ENCODE measurements around the gene GRIK4.
"Not testable (repeated sequence)": the region's sequence is repeated elsewhere in the genome, so short reads cannot be mapped to it uniquely, and the experiment has no call there.

The GRIK4 gene

DNA sequence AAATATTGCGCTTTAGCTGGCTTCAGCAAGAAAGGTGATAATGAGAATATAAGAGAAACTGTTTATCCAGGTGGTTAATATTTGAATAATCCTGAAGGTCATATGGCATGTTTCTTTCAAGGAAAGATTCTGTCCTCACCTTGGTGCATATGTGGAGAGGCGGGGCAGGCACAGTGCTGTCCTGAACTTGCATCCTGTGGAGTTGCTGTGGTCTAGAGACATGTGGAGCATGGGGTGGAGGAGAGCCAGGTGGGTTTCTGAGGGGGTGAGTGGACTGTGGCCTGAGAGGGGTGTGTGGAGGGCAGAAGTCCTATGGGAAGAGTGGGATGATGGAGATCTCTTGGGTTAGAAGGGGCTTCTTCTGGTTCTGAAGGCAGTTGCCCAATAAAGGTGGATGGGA, 65.5 kb downstream of the GRIK4 start:
- no peak for DNase-seq

DNA sequence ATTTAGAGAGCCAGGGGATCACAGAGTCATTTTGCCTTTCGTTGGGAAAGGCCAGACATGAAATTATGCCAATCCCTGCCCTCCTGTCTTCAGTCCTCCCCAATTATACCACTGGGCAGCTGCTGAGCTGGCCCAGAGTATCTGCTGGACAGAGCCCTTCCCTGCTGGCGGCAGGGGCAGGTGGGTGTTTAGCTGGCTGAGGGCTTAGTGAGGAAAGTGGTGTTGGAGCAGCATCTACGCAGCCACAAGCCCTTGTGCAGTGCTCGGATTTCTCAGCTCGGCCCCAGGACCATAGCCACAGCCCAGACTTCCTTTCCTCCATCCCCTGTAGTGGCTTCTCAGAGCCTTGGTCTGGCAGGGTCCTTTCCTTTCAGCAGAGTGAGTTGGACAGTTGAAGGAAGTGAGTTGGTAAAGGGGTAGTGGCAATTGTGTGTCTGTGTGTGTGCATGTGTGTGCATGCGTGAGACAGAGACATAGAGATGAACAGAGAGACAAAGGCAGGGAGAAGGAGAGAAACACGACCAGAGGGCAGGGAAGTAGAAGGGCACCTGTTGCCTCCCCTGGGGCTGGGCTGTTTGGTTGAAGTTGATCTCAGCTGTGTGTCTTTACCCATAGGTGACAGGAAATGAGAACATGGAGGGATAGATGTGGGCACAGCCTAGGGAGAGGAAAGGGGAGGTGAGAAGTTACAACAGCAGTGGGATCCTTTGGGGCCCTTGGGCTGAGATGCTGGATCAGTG, 66.2 kb downstream of the GRIK4 start:
- no peak for DNase-seq

DNA sequence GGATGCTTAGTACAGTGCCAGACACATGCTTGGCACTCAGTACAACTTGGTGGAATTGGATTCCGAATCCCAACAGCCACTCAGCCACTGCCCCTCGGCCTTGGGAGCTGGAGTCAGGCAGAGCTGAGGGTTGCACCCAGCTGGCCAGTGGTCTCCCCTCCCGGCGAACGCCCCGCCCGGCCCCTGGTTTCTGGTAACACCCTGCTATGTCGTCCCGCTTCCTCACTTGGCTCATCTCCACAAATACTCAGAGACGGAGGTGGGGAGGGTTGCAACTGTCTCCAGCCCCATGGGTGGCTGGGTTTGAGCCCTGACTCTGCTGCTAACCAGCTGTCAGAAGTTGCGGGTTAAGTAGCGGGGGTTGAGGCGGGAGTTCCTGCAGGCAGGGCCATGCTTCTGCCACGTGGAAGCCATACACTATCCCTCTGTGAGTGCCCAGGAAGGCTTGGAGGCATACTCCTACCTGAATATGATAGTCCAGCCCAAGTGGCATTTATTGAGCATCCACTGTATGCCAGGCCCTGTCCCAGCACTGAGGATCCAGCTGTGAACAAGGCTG, 67.1 kb downstream of the GRIK4 start:
- no peak for DNase-seq

DNA sequence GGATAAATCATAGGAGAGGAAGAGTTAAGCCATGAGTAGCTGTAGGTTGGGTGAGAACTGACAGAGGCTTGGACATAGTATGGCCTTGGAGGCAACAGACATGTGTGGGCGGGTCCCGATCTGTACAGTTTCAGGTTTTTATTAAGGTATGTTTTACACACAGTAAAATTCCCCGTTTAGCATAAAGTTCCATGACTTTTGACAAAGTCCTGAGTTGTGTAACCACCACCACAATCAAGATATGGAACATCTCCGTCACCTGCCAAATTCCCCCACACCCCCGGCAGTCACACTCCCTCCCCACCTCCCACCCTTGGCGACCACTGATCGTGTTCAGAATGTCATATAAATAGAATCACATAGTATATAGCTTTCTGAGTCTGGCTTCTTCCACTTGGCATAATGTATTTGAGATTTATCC, 68.1 kb downstream of the GRIK4 start:
- peak in 1 of 2 experiments; percentile 13 for DNase-seq

DNA sequence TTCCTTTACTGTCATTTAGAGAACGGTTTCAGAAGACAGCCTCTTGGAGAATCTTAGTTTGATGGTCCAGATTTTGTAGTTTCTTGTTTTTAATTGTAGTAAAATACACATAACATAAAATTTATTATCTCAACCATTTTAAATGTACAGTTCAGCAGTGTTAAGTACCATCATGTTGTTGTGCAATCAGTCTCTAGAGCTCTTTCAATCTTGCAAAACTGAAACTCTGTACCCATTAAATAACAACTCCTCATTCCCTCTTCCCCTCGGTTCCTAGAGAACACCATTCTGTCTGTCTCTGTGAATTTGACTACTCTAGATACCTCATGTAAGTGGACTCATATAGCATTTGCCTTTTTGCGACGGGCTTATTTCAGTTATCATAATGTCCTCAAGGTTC, 69.8 kb downstream of the GRIK4 start:
- DNase-seq = no peak

DNA sequence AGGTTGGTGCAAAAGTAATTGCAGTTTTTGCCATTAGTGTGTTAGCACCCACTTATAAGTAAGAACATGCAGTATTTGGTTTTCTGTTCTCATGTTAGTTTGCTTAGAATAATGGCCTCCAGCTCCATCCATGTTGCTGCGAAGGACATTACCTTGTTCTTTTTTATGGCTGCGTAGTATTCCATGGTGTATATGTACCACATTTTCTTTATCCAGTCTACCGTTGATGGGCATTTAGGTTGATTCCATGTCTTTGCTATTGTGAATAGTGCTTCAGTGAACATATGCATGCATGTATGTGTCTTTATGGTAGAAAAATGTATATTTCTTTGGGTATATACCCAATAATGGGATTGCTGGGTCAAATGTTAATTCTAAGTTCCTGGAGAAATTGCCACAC, 71.0 kb downstream of the GRIK4 start:
- DNase-seq = not testable (repeated sequence)

DNA sequence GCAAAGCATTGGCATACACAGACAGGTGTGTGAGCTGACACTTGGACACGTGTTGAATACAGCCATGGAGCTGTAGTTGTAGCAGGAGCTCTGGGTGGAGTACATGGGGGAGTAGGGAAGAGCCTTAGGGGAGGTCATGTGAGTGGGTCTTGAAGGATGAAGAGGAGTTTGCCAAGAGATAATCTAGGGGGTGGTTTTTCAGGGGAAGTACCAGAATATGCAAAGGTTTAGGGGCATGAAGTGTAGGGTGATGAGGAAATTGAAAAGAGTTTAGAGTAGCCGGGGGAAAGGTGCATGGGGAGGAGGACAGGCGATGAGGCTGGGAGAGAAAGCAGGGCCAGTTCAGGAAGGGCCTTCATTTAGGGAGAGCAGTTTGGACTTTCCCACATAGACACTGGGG, 74.5 kb downstream of the GRIK4 start:
- DNase-seq = no peak

DNA sequence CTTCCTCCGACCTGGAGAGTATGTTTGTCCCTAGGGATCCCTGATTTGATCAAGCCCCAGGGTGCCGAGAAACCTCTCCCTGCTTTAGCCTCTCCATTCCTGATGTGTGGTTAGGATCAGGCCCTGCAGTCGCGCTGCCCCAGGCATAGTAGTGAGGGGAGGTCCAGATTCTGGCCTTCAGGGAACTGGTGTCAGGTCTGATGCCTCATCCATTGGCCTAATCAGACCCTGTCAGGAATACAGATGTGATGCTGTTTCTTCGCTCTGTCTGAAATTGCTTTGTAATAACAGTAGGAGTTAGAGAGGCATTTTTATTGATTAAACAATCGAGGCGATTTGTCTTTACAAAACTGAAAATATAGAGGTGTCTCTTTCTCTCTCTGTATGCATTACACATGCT, 75.2 kb downstream of the GRIK4 start:
- DNase-seq = no peak

DNA sequence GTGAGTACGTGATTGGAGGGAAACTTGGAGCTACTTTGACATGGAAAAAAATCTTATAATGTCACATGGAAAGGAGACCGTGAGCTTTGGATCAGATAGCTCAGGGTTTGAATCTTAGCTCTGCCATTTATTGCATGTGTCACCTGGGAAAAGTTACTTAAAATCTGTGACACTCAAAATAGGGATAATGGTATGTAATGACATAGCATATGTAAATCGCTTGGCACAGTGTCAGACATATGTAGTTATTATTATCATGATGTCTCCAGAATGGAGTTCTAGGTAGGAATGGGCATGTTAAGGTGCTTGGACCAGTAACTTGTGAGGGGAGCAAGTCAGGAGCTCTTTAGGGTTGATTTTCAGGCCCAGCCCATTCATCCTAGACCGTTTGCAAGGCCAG, 75.8 kb downstream of the GRIK4 start:
- no peak for DNase-seq

DNA sequence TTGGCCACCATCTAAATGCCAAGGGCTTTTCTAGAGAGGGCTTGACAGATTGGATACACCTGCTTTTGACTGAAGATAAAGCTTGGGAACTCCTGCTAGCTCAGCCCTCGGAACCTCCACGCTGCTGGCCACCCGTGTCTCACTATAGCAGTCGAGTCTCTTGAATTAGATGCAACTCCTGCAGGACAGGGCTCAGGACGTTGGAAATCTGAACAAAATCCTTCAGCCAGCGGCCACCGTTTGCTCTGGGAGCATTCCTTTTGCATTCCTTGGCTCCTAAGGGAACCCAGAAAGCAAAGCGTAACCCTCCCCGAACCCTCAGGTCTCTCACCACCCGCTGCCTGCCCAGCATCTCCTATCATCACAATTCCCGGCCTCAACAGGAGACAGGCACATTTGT, 77.8 kb downstream of the GRIK4 start:
- DNase-seq = no peak

DNA sequence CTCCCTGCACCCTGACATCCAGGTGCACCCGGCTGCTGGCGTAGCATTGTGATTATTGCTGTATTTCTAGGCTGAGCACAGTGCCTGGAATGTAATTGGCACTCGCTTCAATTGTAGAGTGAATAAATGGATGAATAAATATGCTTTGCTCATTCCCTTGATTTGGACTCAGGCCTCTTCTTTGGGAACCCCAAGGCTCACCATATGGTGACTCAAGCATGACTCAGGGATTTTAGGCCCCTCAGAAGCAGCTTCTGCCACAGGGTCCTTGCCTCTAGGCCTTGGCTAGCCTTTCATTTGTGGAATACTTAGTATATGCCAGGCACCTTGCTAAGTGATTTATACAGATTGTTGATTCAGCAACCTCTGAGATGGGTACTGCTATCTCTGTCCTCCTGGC, 78.9 kb downstream of the GRIK4 start:
- DNase-seq = no peak

DNA sequence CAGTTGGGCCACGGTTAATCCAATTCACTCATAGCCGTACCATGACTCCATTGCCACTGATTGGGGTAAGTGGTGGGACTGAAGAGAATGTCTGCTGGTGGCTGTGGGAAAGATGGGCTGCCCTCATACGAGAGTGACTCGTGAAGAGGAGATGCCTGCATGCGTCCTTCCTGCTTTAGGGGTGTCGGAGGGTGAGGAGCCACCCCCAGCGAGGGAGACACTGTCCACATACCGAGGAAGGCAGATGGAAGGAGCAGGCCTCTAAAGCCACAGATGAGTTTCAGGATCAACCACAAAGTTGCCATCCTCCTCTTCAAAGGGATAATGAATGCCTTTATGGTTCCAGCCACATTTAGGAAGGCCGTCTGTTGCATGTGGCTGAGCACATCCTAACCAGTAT, 83.2 kb downstream of the GRIK4 start:
- DNase-seq = no peak

DNA sequence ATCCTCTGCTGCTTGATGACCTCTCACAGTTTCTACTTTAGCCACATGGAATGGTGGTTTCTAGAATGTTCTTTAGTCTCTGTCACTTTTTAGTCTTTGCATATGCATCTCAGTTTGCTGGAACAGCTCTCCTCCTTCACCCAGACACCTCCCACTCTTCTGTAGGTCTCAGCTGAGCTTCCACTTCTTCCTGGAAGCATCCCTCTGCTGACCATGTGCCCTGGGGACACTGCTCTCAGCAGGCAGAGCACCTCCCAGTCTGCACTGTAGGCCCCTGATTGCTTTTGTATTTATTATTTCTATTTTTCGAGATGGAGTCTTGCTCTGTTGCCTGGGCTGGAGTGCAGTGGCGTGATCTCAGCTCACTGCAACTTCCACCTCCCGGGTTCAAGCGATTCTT, 84.0 kb downstream of the GRIK4 start:
- no peak for DNase-seq

DNA sequence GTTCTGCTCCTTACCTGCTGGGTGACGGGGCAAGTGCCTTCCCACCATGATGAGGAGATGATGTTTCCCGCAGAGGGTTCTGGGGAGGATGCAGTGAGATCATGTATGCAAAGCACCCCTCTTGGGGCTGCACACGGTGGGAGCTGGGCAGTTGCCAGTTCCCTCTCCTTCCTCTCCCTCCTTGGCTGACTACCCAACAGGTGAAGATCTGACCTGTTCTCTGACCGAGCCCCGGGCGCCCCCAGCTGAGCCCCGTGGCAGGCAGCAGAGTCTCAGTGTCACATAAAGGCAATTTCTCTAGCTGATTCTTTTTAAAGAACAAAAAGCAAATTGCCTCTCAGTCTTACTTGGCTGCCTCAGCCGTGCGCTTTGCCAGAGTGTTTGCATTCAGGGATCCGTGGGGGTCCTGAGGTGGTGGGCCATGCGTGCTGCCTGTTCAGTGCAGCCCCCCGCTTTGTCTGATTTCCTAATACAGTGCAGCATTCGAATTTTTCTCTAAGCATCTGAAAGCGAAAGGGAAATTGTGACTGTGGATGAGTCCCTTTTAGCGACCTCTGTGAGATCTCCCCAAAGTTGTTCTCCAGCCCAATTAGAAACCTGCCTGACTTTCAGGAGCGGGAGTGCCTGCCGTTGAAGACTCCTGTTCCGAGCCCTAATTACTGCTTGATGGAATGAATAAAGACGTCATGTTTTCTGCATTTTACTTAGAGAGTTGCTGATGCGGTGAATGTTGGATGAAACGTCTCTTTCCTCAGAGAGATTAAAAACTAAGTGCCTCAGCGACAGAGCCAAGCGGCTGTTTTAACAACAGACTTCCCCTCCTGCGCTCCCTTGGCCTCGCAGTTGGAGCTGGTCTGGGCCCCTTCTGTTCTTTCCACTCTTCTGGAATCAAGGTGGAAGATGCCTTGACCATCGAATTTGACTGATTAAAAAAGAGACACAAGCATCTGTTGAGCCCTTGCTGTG, 86.0 kb downstream of the GRIK4 start:
- DNase-seq = no peak

DNA sequence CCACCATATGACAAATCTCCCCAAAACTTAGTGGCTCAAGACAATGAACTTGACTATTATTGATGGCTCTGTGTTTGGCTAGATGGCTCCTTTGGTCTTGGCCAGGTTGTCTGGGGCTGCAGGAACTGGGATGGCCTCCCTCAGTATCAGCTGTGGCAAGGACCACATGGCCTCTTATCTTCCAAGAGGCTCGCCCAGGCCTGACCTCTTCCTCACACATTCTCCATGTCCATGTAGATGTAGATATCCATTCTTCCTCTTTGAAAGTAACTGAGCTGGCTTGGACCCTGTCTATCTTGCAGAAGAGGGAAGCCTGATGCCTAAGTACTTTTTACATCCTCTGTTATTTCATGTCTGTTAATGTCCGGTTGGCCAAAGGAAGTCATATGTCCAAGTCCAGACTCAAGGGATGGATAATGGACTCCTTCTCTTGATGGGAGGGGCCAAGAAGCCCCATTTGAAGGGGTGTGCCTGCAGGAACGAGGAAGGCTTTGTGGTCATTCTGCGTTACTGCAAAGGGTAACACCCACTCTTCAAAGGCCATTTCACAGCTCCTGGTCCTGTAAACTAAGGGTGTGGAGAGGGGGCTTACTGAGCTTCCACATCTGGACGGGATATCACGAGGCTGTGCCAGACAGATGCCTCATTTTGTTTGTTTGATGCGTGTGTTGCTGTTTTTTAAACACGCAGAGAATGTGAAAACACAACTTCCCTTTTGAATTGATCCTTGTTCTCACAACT, 87.1 kb downstream of the GRIK4 start:
- no peak for DNase-seq

DNA sequence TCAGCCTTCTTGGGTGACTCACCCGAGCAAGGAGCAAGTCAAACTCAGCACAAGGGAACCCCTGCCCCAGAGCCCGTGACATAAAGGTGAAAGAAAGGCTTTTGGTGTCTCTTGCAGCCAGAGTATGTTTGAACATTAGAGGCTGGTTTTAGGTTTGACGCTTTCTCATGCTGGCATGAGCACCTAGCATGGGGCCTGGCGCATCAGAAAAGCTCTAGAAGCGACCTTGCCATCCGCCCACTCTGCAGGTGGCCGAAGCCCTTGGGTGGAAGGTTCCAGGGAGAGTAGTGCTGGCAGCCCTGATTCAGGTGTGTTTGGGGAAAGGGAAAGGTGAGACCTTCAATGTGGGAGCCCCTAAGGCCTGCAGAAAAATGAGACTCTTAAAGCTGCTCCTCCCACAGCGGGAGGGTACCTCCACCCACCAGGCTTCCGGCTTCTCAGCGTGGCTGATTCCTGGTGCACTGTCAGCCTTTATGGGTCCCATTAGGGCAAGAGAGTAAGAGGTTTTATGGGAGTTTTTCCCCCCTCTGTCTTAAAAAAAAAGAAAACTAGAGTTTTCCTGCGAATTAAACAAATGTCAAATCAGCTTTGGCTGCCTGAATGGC, 88.4 kb downstream of the GRIK4 start:
- no peak for DNase-seq

DNA sequence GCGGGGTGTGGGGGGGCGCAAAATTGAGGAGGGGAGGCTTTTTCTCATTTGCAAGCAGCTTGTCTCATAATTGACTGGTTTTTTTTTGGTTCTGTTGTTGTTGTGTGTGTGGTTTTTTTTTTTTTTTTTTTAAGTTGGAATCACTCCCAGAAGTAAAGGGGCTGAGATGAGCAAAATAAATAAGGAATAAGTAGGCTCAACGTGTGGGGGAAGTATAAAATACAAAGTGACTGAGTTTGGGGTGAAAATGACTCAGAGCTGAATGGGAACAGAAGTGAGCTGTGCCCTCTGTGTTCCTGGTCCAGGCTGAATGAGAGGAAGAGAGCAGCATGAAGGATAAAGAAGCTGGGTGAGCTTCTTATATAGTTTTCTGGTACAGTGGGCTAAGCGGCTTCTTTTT, 90.0 kb downstream of the GRIK4 start:
- DNase-seq = no peak

DNA sequence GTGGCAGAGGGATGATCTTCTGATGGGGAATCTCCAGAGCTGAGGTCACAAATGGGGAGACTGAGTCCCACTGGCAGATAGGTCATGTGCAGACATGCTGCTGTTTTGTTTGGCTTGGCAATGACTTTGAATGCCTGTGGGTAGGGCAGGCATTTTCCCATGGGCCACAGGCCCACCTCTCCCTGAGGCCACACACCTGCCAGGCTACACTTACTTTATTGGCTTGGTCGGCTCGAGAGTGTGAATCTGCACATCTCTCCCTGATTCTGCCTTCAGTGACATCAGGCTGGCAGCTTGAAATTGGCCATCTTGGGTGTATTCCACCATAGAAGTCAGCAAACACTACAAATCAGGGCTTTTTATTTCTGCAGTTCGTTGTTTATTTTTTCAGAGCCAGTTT, 91.5 kb downstream of the GRIK4 start:
- no peak for DNase-seq

DNA sequence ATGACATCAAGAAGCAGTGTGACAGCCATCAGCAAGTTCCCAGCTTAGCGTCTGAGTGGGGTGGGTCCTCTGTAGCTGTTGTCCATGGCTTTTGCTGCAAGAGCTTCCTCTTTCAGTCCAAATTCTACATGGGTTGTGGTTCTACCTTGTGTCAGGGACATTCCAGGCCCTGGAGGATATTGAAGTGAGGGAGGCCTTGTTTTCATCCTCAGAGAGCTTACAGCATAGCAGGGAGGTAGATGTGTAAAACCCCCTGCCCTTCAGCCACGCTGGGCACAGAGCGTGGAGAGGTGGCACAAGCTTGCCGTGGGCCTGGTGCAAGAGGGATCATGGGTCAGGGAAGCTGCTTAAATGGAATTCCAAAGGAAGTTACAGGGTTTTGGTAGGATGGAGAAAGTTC, 93.9 kb downstream of the GRIK4 start:
- DNase-seq = no peak

DNA sequence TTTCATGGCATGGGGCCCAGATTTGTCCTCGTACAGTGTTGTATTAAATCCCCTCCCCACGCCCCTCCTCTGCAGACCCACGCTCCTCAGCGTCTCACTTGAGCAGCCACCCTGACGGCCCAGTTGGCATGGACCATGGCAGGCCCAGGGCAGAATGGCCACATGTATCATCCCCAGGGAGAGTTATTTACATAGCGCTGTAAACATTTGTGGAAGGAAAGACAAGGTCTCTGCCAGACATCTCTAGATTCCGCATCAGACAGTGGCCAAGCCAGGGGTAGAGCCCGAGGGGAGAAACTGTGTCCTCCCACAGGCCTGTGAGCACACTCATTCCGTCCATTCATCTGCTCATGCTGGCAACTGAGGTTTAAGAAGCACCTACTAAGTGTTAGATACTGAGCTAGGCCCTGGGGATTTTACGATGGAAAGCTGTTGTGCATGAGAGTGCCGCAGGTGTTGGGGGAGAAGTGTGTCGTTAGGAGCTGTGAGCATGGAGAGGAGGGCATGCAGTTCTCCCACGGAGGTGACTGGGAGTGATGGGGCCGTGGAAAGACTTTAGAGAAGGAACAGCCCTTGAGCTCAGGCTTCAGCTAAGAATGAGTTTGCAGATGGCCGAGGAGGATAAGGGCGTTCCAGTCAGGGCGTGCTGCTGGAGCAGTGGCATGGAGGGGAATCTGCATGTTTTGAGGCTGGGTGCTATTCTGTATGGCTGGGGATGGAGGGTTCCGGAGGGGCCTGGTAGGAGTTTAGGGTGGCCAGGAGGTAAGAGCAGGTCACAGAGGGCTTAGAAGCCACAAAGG, 94.9 kb downstream of the GRIK4 start:
- no peak for DNase-seq

DNA sequence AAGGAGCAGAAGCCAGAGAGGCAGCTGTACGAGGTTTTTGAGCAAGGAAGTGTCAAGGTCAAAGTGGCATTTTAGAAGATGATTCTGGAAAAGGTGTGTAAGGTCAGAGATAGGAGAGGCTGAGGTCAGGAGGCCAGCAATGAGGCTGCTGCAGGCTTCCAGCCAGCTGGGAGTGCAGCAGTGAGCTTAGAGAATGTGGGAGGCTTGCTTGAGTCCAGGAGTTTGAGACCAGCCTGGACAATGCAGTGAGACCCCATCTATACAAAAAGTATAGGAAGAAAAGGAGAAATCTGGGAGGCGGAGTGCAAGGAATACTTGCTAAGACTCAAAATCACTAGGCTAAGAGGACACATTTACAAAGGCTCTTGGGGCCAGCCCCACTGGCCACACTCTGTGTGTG, 96.5 kb downstream of the GRIK4 start:
- no peak for DNase-seq

DNA sequence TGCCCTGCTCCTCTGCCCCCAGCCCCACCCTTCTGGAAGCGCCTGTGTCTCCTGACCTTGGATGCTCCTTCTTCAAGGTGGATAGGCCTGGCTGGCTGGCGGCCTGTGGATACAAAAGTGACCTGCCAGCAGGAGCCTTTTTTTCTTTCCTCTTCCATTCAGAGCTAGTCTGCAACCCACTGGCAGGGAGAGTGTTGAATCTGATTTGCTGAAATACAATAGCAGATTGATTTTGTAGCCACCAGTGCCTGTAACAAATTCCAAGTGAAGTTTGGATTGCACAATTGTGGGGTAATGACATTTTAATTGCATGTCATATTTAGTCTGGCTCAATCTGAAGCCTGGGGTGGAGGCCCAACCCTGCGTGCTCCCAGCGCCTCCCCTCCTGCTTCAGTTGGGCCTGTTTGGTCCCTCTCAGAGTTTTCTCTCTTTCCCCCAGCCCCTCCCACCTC, 97.2 kb downstream of the GRIK4 start:
- no peak for DNase-seq
